Stomach (tissue), 4 donors: Measurements from ENCODE around the gene TAPT1.

Experiments used
- EP300 ChIP-seq: sonication (generic); formaldehyde crosslinking; IDR thresholded peaks from one replicate; pipeline ENCODE4 v1.6.1; 2017; ENCODE audit warnings: antibody characterized with exemption
- POLR2A ChIP-seq, 4 donors: fragments of 450-650 bp; IDR thresholded peaks; one replicate each; pipeline ENCODE4 v1.6.1; 2016; ENCODE audit warnings: antibody characterized with exemption in 4 of 4, control low read depth in 2 of 4, mild to moderate bottlenecking in 1 of 4, moderate library complexity in 1 of 4
- POLR2AphosphoS5 ChIP-seq, 3 donors: sonication (generic); formaldehyde crosslinking; IDR thresholded peaks; one replicate each; pipeline ENCODE4 v1.6.1; 2016; ENCODE audit warnings: antibody characterized with exemption in 3 of 3
- TF ChIP-seq, protein P1 (sequence below), 7 experiments: fragments of 450-650 bp in 4 of 7; fragments of 200-600 bp in 3 of 7; sonication (generic) in 3 of 7; IDR thresholded peaks; one replicate each; pipeline ENCODE4 v1.5.1; 2016 to 2019; ENCODE audit warnings: antibody characterized with exemption in 7 of 7, control low read depth in 2 of 7, mild to moderate bottlenecking in 1 of 7

DNA sequence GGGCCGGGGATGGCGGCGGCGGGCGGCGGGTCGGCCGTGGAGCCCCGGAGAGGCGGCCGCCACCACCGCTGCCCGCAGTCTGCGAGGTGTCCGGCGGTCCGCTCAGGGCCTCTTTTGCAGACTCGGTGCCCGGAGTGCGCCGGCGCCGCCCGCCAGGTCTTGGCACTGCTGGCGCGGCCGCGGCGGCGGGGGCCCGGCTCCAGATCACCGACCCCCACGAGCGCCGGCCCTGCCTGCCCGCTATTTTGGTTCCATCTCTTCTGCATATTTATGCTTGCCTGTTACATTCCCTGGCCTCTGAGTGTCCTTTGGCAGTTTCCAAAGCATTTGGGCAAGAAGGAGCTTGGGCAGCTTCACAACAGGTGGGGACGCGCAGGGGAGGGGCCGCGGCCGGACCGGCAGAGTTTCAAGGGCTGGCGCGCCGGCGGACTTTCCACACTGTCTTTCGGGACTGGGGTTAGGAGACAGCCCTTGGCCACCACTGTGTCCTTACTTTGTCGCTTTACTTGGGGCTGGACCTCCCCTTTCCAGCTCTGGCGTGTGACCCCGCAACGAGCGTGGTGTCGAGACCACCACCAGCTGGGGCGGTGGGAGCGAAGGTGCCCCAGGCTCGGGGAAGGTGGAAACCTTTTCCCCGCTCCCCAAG lies 668 bp upstream of the TAPT1 start:
- TF ChIP-seq, protein P1, sequence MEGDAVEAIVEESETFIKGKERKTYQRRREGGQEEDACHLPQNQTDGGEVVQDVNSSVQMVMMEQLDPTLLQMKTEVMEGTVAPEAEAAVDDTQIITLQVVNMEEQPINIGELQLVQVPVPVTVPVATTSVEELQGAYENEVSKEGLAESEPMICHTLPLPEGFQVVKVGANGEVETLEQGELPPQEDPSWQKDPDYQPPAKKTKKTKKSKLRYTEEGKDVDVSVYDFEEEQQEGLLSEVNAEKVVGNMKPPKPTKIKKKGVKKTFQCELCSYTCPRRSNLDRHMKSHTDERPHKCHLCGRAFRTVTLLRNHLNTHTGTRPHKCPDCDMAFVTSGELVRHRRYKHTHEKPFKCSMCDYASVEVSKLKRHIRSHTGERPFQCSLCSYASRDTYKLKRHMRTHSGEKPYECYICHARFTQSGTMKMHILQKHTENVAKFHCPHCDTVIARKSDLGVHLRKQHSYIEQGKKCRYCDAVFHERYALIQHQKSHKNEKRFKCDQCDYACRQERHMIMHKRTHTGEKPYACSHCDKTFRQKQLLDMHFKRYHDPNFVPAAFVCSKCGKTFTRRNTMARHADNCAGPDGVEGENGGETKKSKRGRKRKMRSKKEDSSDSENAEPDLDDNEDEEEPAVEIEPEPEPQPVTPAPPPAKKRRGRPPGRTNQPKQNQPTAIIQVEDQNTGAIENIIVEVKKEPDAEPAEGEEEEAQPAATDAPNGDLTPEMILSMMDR (IDR thresholded peaks at IDR 0.05) = no peak
- TF ChIP-seq POLR2AphosphoS5 (IDR thresholded peaks at IDR 0.05) = no peak
- TF ChIP-seq POLR2A (IDR thresholded peaks at IDR 0.05) = no peak
- TF ChIP-seq EP300 = no peak
